MM.1S (cell line): Measurements from ENCODE around the gene RSPH3.

ENCODE experiments used
- DNase-seq: peaks from one replicate; pipeline ENCODE4 v3.0.0-alpha.2; 2015
- H2AFZ ChIP-seq: fragments of 300-600 bp; sonication (generic); 2 replicates; pipeline ENCODE4 v1.6.0; 2016; ENCODE audit warnings: antibody characterized with exemption, low read length
- H3F3A ChIP-seq: fragments of 300-600 bp; sonication (generic); 2 replicates; pipeline ENCODE4 v1.6.1; 2016; ENCODE audit warnings: mild to moderate bottlenecking, antibody characterized with exemption, low read length, moderate library complexity, mixed read lengths; ENCODE audit not compliant: insufficient read depth
- H3K27ac ChIP-seq: fragments of 300-600 bp; sonication (generic); 2 replicates; pipeline ENCODE4 v1.5.1; 2016; ENCODE audit warnings: mild to moderate bottlenecking, low read length
- H3K27me3 ChIP-seq: fragments of 300-600 bp; sonication (generic); replicated peaks from 2 replicates; pipeline ENCODE4 v1.6.0; 2016; ENCODE audit warnings: low read length; ENCODE audit not compliant: insufficient read depth
- H3K36me3 ChIP-seq: fragments of 300-600 bp; sonication (generic); replicated peaks from 2 replicates; pipeline ENCODE4 v1.6.1; 2016; ENCODE audit warnings: mild to moderate bottlenecking, low read length, mixed read lengths; ENCODE audit not compliant: insufficient read depth
- H3K4me1 ChIP-seq: fragments of 300-600 bp; sonication (generic); 2 replicates; pipeline ENCODE4 v1.6.1; 2016; ENCODE audit warnings: low read length, mixed read lengths
- H3K4me2 ChIP-seq: fragments of 300-600 bp; sonication (generic); 2 replicates; pipeline ENCODE4 v1.6.0; 2016; ENCODE audit warnings: low read depth, low read length
- H3K4me3 ChIP-seq: fragments of 300-600 bp; sonication (generic); 2 replicates; pipeline ENCODE4 v1.5.1; 2016; ENCODE audit warnings: low read length, mixed read lengths
- H3K79me2 ChIP-seq: fragments of 300-600 bp; sonication (generic); 2 replicates; pipeline ENCODE4 v1.6.1; 2016; ENCODE audit warnings: mixed run types, low read length, mixed read lengths
- H3K9ac ChIP-seq: fragments of 300-600 bp; sonication (generic); 2 replicates; pipeline ENCODE4 v1.6.1; 2016; ENCODE audit warnings: low read length, mixed read lengths
- H3K9me2 ChIP-seq: fragments of 300-600 bp; sonication (generic); replicated peaks from 2 replicates; pipeline ENCODE4 v1.6.1; 2016; ENCODE audit warnings: mild to moderate bottlenecking, low read length, mixed read lengths; ENCODE audit not compliant: insufficient read depth
- H3K9me3 ChIP-seq: fragments of 300-600 bp; sonication (generic); replicated peaks from 2 replicates; pipeline ENCODE4 v1.6.1; 2016; ENCODE audit warnings: mild to moderate bottlenecking, low read length, mixed read lengths; ENCODE audit not compliant: insufficient read depth
- H4K20me1 ChIP-seq: fragments of 300-600 bp; sonication (generic); 2 replicates; pipeline ENCODE4 v1.6.1; 2016; ENCODE audit warnings: mild to moderate bottlenecking, low read length, moderate library complexity, mixed read lengths; ENCODE audit not compliant: insufficient read depth
- CTCF ChIP-seq: fragments of 300-600 bp; sonication (generic); IDR thresholded peaks from 2 replicates; pipeline ENCODE4 v1.5.1; 2016; ENCODE audit warnings: antibody characterized with exemption, low read length, mixed read lengths
- EZH2 ChIP-seq: fragments of 300-600 bp; sonication (generic); optimal IDR thresholded peaks from 2 replicates; pipeline ENCODE3; 2017; ENCODE audit warnings: low read depth, mild to moderate bottlenecking, antibody characterized with exemption, low read length, mixed read lengths
- EZH2phosphoT487 ChIP-seq: fragments of 300-600 bp; sonication (generic); IDR thresholded peaks from 2 replicates; pipeline ENCODE4 v1.6.1; 2018; ENCODE audit warnings: antibody characterized with exemption, low read length

The RSPH3 gene

GRCh38 chr6:159042826-159043181, 42.8 kb upstream of the RSPH3 start:
- Histone ChIP-seq H3K9me2 (no peaks in the 10 kb centered on the region), H3K4me3 (no peak overlapping the region), H3K27ac (no peak overlapping the region), H3K4me2 (peak overlapping the region; percentile 69; the same call in 1 of the 2 replicates), H2AFZ (no peak overlapping the region), H3K4me1 (peaks cover 29% of the 10 kb centered on the region), H3K36me3 (no peaks in the 10 kb centered on the region), H3K79me2 (no peaks in the 10 kb centered on the region), H3F3A (peaks cover 25% of the 10 kb centered on the region), H4K20me1 (no peaks in the 10 kb centered on the region), H3K9me3 (no peaks in the 10 kb centered on the region), H3K27me3 (no peaks in the 10 kb centered on the region), H3K9ac (no peak overlapping the region)
- DNase-seq, result no peak
- no peak for TF ChIP-seq EZH2
- no peak for TF ChIP-seq CTCF
- TF ChIP-seq EZH2phosphoT487, result no peak

- Histone ChIP-seq H3K4me1 (peaks cover 31% of the 10 kb centered on the region), H3K36me3 (no peaks in the 10 kb centered on the region)
Observed at GRCh38 chr6:159042003-159042825, 42.2 kb upstream of the RSPH3 start.

GRCh38 chr6:159041181-159041580, 41.2 kb upstream of the RSPH3 start:
- no peaks in the 10 kb centered on the region for H4K20me1 ChIP-seq
- no peaks in the 10 kb centered on the region for H3K27me3 ChIP-seq
- no peak overlapping the region for H2AFZ ChIP-seq
- no peaks in the 10 kb centered on the region for H3K9me2 ChIP-seq
- H3F3A ChIP-seq, result peaks cover 25% of the 10 kb centered on the region
- no peak for TF ChIP-seq CTCF
- no peak for TF ChIP-seq EZH2phosphoT487
- no peak for TF ChIP-seq EZH2
- no peaks in the 10 kb centered on the region for H3K79me2 ChIP-seq
- H3K4me1 ChIP-seq, result peaks cover 31% of the 10 kb centered on the region
- no peak overlapping the region for H3K27ac ChIP-seq
- H3K9ac ChIP-seq, result no peak overlapping the region
- no peaks in the 10 kb centered on the region for H3K36me3 ChIP-seq
- no peak overlapping the region for H3K4me2 ChIP-seq
- no peak for DNase-seq
- H3K4me3 ChIP-seq, result no peak overlapping the region
- H3K9me3 ChIP-seq, result no peaks in the 10 kb centered on the region

More at GRCh38 chr6:159042003-159042825, 42.2 kb upstream of the RSPH3 start:
- Histone ChIP-seq H3K4me2 (peak overlapping the region; percentile 69), H3K9me3 (no peaks in the 10 kb centered on the region), H3K27ac (0 out of 2 replicates have a peak overlapping the region, but pooled peaks have one; percentile 21), H3K9me2 (no peaks in the 10 kb centered on the region), H3F3A (peaks cover 25% of the 10 kb centered on the region), H3K27me3 (no peaks in the 10 kb centered on the region), H3K9ac (peak overlapping the region; percentile 52; the same call in 1 of the 2 replicates), H3K4me3 (peak overlapping the region; percentile 29; the same call in 1 of the 2 replicates), H3K79me2 (no peaks in the 10 kb centered on the region), H2AFZ (peak overlapping the region; percentile 58; the same call in 1 of the 2 replicates), H4K20me1 (no peaks in the 10 kb centered on the region)
- DNase-seq, result peak; percentile 70
- no peak for TF ChIP-seq EZH2phosphoT487
- TF ChIP-seq CTCF, result peak; percentile 79
- TF ChIP-seq EZH2, result no peak
